Stomach (tissue), 4 donors: ENCODE results near the gene KLF12.

ENCODE experiments used
- EP300 ChIP-seq: sonication (generic); formaldehyde crosslinking; IDR thresholded peaks from one replicate; pipeline ENCODE4 v1.6.1; 2017; ENCODE audit warnings: antibody characterized with exemption
- POLR2A ChIP-seq, 4 donors: fragments of 450-650 bp; IDR thresholded peaks; one replicate each; pipeline ENCODE4 v1.6.1; 2016; ENCODE audit warnings: antibody characterized with exemption in 4 of 4, control low read depth in 2 of 4, mild to moderate bottlenecking in 1 of 4, moderate library complexity in 1 of 4
- TF ChIP-seq, protein P1 (sequence below), 7 experiments: fragments of 450-650 bp in 4 of 7; fragments of 200-600 bp in 3 of 7; sonication (generic) in 3 of 7; IDR thresholded peaks; one replicate each; pipeline ENCODE4 v1.5.1; 2016 to 2019; ENCODE audit warnings: antibody characterized with exemption in 7 of 7, control low read depth in 2 of 7, mild to moderate bottlenecking in 1 of 7

DNA sequence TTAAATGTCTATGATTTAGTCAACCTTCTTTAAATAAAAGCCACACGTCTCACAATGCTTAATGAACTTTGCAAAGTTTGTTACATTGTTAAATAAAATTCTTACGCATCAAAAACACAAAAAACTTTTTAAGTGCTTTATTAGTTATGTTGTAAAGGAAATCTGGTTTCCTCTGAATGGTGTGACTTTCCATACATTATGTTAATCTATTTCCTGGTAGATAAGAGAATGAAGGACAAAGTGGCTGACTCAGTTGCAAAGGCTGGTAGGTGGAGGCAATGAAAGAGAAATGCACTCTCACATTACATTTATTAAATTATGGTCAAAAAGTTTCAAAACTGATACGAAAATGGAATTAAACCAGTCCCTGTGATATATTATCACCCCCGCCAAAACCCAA lies 15.9 kb downstream of the KLF12 start:
- TF ChIP-seq EP300 (no peak), POLR2A (IDR thresholded peaks at IDR 0.05) (no peak)
- TF ChIP-seq, protein P1, sequence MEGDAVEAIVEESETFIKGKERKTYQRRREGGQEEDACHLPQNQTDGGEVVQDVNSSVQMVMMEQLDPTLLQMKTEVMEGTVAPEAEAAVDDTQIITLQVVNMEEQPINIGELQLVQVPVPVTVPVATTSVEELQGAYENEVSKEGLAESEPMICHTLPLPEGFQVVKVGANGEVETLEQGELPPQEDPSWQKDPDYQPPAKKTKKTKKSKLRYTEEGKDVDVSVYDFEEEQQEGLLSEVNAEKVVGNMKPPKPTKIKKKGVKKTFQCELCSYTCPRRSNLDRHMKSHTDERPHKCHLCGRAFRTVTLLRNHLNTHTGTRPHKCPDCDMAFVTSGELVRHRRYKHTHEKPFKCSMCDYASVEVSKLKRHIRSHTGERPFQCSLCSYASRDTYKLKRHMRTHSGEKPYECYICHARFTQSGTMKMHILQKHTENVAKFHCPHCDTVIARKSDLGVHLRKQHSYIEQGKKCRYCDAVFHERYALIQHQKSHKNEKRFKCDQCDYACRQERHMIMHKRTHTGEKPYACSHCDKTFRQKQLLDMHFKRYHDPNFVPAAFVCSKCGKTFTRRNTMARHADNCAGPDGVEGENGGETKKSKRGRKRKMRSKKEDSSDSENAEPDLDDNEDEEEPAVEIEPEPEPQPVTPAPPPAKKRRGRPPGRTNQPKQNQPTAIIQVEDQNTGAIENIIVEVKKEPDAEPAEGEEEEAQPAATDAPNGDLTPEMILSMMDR (IDR thresholded peaks at IDR 0.05), result no peak
